Stimulated activated CD4-positive, alpha-beta T cell treated with anti-CD3 and anti-CD28 coated beads, Interleukin-2, amount 100 ng/mL, for 4 hours (primary cell): ENCODE results near the gene TDRD12.
"Not testable (repeated sequence)": the region's sequence is repeated elsewhere in the genome, so short reads cannot be mapped to it uniquely, and the experiment has no call there.

Experiments used
- DNase-seq: peaks from one replicate; pipeline ENCODE4 v3.0.0-alpha.2; 2020; ENCODE audit warnings: low read depth

TDRD12 gene

GRCh38 chr19:32746631-32747196 lies 27.1 kb downstream of the TDRD12 start:
- DNase-seq = not testable (repeated sequence)

- DNase-seq = no peak
Measured at GRCh38 chr19:32748497-32748896, 28.9 kb downstream of the TDRD12 start.

DNA sequence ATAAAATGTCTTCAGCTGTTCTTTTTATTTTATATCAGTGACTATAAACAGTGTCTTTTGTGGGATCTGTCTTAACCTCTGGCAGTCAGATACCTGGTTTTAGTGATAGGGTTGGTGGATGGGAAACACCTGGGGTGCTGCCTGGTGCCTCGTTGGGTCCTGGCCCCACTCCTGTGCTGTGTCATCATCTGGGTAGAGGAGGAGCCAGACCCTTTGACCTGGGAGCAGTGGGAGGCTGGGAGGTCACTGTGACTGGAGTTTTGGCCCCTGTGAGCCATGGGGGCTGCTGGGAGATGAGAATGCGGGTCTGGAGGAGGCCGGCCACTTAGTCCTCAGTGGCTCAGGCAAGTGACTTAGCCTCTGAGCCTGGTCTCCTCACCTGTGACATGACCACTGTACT lies 29.4 kb downstream of the TDRD12 start:
- DNase-seq = no peak

- no peak for DNase-seq
Measured at GRCh38 chr19:32749361-32749760, 29.8 kb downstream of the TDRD12 start.

DNA sequence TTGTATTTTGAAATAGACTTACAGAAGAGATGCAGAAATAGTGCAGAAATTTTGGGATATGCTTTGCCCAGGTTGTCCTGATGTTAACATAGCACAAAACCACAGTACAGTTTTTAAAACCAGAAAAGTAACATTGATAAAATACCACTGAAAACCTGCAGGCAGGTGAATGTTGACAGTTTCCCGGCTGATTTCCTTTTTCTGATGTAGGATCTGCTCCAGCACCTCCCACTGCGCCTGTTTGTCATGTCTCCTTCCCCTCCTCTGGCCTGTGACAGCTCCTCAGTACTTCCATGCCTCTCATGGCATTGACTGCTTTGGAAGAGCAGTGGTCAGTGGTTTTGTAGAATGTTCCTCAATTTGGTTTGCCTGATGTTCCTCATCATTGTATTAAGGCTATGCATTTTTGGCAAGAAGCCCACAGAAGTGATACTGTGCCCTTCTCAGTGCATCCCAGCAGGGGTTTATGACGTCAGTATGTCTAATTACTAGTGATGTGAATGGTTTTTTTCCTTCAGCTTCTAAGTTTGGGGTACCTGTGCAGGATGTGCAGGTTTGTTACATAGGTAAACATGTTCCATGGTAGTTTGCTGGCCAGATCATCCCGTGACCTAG lies 31.0 kb downstream of the TDRD12 start:
- DNase-seq = no peak

DNA sequence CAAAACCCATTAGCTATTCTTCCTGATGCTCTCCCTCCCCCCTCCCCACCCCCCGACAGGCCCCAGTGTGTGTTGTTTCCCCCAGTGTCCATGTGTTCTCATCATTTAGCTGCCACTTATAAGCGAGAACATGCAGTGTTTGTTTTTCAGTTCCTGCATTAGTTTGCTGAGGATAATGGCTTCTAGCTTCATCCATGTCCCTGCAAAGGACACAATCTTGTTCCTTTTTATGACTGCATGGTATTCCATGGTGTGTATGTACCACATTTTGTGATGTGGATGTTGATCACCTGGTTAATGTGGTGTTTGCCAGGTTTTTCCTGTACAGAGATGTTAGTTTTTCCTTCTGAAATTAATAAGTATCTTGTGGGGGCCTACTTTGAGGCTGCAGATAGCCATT lies 31.5 kb downstream of the TDRD12 start:
- DNase-seq = no peak

DNA sequence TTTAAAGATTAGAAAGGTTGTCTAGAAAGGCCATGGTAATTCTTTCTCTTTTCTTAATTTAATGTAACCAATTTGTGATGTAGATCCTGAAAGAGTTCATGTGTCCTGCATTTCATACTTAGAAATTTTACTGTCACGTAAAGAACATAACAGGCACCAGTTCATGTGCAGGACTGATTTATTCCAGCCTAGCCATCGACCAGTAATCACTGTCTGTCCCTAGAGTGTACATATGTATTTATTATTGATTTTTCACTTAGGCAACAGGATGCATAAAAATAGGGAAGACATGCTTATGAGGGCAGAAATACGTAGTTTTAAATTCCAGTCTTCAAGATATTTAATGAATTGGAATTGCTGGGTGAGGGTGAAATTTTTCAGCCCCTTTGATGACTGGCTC lies 37.6 kb downstream of the TDRD12 start:
- no peak for DNase-seq

GRCh38 chr19:32765365-32765764 lies 45.8 kb downstream of the TDRD12 start:
- DNase-seq = not testable (repeated sequence)

- no peak for DNase-seq
Measured at GRCh38 chr19:32767951-32768679, 48.5 kb downstream of the TDRD12 start.

- no peak for DNase-seq
Measured at GRCh38 chr19:32771596-32771995, 52.0 kb downstream of the TDRD12 start.

GRCh38 chr19:32773126-32773525 lies 53.6 kb downstream of the TDRD12 start:
- no peak for DNase-seq

- no peak for DNase-seq
Measured at GRCh38 chr19:32779082-32779481, 59.5 kb downstream of the TDRD12 start.

DNA sequence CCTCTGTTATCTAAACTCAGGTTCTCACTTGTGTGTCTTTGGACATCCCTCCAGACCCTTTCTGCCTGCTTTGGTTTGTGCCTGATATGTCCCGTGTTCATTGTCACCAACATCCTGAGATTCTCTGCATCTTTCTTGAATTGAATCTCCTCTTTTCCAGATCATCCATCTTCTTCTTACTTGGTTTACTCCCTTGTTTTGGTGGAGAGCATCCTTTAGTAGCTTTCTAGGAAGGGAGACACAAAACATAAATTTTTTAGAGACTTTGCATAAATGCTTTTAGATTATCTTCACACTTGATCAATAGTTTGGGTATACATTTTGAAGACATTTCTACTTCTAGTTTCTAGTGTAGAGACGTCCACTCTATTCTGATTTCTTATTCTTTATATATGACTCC lies 61.7 kb downstream of the TDRD12 start:
- DNase-seq = no peak

DNA sequence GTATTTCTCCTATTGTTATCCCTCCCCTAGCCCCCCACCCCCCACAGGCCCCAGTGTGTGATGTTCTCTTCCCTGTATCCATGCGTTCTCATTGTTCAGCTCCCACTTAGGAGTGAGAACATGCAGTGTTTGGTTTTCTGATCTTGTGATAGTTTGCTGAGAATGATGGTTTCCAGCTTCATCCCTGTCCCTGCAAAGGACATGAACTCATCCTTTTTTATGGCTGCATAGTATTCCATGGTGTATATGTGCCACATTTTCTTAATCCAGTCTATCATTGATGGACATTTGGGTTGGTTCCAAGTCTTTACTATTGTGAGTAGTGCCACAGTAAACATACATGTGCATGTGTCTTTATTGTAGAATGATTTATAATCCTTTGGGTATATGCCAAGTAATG lies 62.5 kb downstream of the TDRD12 start:
- DNase-seq = not testable (repeated sequence)

DNA sequence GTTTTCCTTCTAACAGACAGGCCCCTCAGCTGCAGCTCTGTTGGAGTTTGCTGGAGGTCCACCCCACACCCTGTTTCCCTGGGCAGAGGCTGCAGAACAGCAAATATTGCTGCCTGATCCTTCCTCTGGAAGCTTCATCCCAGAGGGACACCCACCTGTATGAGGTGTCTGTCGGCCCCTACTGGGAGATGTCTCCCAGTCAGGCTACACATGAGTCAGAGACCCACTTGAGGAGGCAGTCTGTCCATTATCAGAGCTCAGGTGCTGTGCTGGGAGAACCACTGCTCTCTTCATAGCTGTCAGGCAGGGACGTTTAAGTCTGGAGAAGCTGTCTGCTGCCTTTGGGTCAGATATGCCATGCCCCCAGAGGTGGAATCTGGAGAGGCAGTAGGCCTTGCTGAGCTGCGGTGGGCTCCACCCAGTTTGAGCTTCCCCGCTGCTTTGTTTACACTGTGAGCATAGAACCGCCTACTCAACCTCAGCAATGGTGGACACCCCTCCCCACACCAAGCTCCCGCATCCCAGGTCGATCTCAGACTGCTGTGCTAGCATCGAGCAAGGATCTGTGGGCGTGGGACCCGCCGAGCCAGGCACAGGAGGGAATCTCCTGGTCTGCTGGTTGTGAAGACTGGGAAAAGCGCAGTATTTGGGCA lies 67.7 kb downstream of the TDRD12 start:
- DNase-seq = not testable (repeated sequence)

GRCh38 chr19:32787895-32788294 lies 68.3 kb downstream of the TDRD12 start:
- DNase-seq = not testable (repeated sequence)

DNA sequence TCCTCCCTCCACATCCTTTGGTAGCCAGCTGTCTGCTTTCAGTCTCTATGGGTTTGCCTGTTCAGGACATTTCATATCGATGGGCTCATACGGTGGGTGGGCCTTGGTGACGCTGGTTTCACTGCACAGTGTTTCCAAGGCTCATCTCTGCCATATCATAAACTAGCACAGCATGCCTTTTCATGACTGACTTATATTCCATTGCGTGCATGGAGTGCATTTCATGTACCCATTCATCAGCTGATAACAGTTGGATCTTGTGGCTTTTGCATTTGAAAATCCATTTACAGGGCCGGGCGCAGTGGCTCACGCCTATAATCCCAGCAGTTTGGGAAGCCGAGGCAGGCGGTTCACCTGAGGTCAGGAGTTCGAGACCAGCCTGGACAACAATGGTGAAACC lies 69.9 kb downstream of the TDRD12 start:
- no peak for DNase-seq

- no peak for DNase-seq
Measured at GRCh38 chr19:32798201-32798600, 78.6 kb downstream of the TDRD12 start.

DNA sequence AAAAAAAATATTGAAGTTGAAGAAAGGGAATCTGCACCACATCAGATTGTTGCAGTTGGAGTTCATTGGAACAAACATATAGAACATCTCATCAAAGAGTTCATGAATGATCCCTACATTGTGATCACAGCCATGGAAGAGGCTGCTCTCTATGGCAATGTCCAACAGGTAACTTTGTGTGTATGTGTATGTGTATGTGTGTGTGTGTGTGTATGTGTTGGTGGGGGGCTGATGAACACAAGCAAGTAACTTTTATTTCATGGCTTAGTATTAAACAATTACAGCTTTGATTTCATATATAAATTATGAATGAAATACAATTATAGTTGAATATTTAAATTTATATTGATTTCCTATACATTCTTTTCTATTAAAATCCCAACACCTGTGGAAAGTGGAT lies 80.6 kb downstream of the TDRD12 start:
- DNase-seq = no peak

DNA sequence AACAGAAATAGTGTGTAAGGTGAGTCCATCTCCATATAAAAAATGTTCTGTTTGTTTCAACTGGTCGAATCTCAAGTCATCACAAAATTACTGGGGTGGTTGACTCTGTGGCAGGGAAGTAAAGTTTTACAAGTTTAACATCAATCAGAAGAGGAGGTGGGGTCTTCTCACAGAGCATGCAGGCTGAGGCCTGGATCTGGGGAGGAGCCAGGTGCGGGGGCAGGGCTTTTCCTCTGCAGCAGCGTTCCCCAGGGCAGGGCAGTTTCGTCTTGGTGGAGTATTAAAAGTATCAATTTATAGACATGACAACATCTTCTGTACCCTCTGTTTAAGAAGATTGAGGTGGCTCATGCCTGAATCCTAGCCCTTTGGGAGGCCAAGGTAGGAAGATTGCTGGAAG lies 81.2 kb downstream of the TDRD12 start:
- DNase-seq = no peak

GRCh38 chr19:32802840-32803239 lies 83.3 kb downstream of the TDRD12 start:
- no peak for DNase-seq

DNA sequence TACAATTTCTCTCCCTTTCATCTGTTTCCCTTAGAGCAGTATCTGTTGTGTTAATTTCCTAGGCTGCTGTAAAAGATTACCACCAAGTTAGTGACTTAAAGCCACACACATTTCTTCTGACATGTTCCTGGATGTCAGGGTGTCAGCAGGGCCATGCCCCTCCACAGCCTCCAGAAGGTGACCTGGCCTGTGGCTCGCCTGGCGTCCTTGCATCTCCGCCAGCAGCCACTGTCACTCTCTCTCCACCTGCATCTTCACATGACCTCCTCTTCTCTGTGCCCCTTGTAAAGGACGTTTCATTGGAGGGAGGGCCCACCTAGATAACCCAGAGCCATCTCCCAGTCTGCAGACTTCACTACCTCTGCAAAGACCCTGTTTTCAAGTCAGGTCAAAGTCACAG lies 88.7 kb downstream of the TDRD12 start:
- DNase-seq = no peak

GRCh38 chr19:32809254-32809653 lies 89.7 kb downstream of the TDRD12 start:
- DNase-seq = no peak
